Epithelial cell of proximal tubule (primary cell): ENCODE results near the gene KRTAP12-3. TPM values are rescaled to one million over a fixed set of nuclear protein-coding genes. Genes with fewer than 3 reads are reported as not detected.
"Not testable (repeated sequence)": the region's sequence is repeated elsewhere in the genome, so short reads cannot be mapped to it uniquely, and the experiment has no call there.

Experiments used
- DNase-seq: peaks from one replicate; pipeline ENCODE4 v3.0.0-alpha.2; 2011; ENCODE audit warnings: low read depth
- H3K4me3 ChIP-seq: 2 replicates; pipeline ENCODE4 v1.5.1; 2011; ENCODE audit warnings: low read depth, mild to moderate bottlenecking, low read length
- CTCF ChIP-seq: conservative IDR thresholded peaks from 2 replicates; pipeline ENCODE4 v1.5.1; 2012; ENCODE audit warnings: low read depth, mild to moderate bottlenecking, low read length
- total RNA-seq: library from RNA; depleted of rRNA; stranded (reverse); fragments of >200 nt; gene quantifications from 2 replicates; pipeline ENCODE4 v1.2.3, GENCODE V29; 2015

Gene KRTAP12-3
- total RNA-seq, 1 donor from 2014 or later, result not detected

DNA sequence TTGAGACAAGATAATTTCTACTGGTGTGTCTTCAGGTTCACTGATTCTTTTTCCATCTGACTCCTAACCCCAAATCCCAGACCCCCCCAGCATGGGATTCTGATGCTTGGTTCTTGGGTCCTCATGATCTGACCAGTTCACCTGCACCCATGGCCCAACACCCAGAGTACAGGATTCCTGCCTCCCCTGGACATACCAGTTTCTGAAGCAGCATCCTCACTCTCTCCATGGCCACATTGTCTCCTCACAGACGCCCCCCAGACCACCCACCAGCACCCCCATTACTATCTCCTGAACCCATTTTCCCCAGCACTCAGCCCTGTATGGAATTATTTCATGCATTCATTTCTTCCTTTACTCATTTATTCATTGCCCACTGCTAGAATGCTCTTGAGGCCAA is 864 bp upstream of the KRTAP12-3 start:
- H3K4me3 ChIP-seq, result no peak overlapping the region
- no peak for TF ChIP-seq CTCF
- DNase-seq, result no peak

DNA sequence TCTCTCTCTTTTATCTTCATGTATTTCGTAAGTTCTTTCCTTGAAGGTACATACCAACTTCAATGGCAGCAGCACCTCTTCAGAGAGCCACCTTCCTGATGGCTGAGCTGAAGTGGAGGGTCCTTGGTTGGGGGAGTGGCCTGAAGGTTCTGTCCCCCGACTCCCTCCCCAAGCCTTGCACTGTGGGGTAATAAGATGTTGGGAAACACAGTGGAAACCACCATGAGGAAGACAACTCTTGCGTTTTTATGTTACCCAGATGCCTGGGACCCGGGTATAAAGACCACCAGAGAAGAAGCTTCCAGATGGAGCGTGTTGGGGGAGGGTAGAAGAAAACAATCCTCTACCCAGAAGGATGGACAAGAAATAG is 794 bp downstream of the KRTAP12-3 start:
- no peak for TF ChIP-seq CTCF
- H3K4me3 ChIP-seq, result no peak overlapping the region

GRCh38 chr21:44658913-44659595 is 1.3 kb downstream of the KRTAP12-3 start:
- DNase-seq, result no peak
- no peak overlapping the region for H3K4me3 ChIP-seq
- TF ChIP-seq CTCF, result no peak

More for the DNA sequence above, 794 bp downstream of the KRTAP12-3 start:
- no peak for DNase-seq

GRCh38 chr21:44661567-44661966 is 3.8 kb downstream of the KRTAP12-3 start:
- DNase-seq, H3K4me3 ChIP-seq: not testable (repeated sequence)

DNA sequence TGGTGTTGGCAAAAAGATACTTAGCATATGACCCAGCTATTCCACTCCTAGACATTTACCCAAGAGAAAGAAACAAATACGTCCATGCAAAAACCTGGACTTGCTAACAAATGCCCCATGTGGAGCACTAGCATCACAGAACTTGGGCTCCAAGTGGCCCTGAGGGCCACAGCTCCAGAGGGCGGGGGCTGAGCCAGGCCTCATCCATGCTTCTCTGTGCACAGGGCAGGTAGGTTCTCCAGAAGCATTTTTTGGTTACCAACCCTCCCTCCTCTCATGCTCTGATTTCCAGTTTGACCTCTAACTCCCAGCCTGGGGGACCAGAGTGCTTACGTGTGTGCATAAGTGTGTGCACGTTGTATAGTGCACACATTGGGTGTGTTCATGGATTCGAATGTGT is 7.0 kb downstream of the KRTAP12-3 start:
- DNase-seq, result no peak
- no peak for TF ChIP-seq CTCF
- no peak overlapping the region for H3K4me3 ChIP-seq

DNA sequence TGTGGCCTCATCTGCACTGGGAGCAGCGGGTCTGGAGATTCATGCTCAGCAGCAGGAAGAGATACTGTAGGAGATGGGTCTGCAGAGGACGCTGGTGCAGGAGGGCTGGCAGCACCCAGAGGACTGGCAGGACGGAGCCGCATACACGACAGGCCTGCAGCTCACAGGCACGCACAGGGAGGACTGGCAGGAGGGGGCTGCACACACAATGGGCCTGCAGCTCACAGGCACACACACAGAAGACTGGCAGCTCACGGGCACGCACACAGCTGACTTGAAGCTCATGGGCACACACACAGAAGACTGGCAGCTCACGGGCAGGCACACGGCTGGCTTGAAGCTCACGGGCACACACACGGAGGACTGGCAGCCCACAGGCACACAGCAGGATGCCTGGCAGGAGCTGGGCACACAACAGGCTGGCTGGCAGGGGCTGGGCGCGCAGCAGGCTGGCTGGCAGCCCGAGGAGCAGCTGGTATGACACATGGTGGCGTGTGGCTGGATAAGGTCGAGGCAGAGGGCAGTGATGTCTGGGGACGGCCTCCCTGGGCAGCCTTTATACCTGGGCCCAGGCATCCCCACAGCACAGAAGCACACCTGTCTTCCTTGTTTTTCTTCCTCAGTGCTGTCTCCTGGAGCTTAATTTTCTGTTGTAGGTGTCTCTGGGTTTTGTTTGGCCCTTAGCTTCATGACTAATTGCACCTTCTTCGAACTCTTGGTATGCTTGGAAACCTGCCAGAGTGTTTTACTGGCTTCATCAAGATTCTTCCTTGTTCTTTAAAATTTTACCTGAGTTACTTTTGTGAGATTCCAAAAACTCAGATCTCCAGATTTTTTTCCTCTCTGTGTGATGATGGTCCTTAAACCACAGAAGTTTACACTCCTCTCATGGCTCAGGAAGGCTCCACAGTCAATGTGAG is 8.9 kb downstream of the KRTAP12-3 start, which contains the start of gene KRTAP12-2:
Gene KRTAP12-2 (minus strand): TSS at position 527 of the 920 bp plus-strand sequence. CDS start 41 bp downstream, at position 486.
- DNase-seq, result no peak

More for the DNA sequence above, 8.9 kb downstream of the KRTAP12-3 start, which contains the start of gene KRTAP12-2:
- TF ChIP-seq CTCF, result no peak
- H3K4me3 ChIP-seq, result no peak within 1 kb of the TSS
